GM18867 (cell line): ENCODE results near the gene POLD1.

Experiments used
- ATAC-seq: cut with Tn5 transposase; IDR thresholded peaks from one replicate; pipeline ENCODE4 v1.9.1; 2021; ENCODE audit warnings: mild to moderate bottlenecking, moderate library complexity; ENCODE audit not compliant: unreplicated experiment

POLD1 gene

GRCh38 chr19:50417111-50418081, 33.2 kb downstream of the POLD1 start:
- no peak for ATAC-seq

GRCh38 chr19:50418176-50419021, 34.3 kb downstream of the POLD1 start, which contains the start of gene SPIB:
Gene SPIB (plus strand): TSS chr19:50418938. CDS start chr19:50418963, 25 bp downstream.
- ATAC-seq, result no peak

DNA sequence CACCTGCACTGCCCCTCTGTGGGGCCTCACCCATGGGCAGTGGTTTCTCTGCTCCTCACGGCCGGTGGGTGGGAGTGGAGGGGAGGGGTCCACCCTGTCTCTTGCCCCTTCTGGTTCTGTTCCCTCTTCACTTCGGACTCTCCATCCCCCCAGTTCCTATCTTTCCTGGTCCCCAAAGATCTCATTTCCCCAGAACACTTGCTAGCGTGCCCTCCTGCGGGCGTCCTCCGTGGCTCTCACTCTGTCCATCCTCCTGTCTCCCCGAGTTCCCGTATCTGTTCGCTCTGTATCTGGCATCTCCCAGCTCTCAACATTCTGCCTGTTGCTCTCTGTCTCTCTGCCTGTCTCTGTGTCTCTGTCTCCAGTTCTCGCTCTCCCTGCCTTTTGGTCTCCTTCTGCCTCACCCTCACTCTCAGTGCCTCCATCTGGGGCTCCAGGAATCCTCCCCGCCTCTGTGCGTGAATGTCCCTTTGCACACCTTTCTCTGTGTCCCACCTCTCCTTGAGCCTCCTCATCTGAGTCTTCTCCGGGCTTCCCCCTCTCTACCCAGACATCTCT, 35.0 kb downstream of the POLD1 start:
- no peak for ATAC-seq

DNA sequence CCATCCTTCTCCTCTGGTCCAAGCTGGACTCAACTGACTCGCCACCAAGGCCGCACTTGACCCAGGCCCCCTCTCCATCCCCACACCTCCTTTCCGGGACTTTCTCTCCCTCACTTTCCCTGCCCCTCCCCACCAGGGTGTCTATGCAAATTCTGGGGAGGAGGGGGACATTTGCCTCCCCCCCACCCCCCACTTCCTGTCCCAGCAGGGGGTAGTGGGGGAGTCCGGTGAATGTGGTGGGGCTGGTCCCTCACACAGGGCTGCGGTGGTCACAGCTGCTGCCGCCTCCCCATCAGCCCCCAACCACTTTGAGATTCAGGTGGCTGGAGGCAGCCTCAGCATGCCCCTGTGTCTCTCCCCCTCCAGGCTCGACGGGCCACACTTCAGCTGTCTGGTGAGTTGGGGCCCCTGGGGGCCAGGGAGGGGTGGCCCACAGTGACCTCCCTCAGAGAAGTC, 35.5 kb downstream of the POLD1 start:
- ATAC-seq, result no peak

- ATAC-seq, result no peak
These were observed 36.0 kb downstream of the POLD1 start for GRCh38 chr19:50420127-50420526.

GRCh38 chr19:50420808-50421207, 36.7 kb downstream of the POLD1 start:
- ATAC-seq, result no peak

DNA sequence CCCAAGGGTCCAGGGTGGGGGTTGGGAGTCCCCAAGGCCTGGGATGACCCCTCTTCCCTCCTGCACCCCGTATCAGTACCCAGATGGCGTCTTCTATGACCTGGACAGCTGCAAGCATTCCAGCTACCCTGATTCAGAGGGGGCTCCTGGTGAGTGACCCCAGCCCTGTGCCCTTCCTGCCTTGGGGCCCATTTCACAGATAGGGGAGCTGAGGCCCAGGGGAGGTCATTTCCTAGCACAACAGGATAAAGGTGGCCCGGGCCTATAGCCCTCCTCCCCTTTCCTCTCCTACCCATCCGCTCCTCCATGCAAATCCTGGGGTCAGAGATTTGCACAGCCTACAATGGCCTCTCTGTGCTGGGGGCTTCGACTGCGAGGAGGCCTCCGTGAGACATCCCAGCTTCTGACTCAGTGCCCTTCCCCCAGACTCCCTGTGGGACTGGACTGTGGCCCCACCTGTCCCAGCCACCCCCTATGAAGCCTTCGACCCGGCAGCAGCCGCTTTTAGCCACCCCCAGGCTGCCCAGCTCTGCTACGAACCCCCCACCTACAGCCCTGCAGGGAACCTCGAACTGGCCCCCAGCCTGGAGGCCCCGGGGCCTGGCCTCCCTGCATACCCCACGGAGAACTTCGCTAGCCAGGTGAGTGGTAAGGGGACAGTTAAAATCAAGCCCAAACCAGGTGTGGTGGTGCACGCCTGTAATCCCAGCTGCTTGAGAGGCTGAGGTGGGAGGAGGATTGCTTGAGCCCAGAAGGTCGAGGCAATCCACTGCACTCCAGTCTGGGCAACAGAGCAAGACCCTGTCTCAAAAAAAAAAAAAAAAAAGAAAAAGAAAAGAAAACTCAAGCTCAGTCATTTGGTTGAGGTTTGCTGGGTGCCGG, 38.5 kb downstream of the POLD1 start:
- ATAC-seq, result no peak

DNA sequence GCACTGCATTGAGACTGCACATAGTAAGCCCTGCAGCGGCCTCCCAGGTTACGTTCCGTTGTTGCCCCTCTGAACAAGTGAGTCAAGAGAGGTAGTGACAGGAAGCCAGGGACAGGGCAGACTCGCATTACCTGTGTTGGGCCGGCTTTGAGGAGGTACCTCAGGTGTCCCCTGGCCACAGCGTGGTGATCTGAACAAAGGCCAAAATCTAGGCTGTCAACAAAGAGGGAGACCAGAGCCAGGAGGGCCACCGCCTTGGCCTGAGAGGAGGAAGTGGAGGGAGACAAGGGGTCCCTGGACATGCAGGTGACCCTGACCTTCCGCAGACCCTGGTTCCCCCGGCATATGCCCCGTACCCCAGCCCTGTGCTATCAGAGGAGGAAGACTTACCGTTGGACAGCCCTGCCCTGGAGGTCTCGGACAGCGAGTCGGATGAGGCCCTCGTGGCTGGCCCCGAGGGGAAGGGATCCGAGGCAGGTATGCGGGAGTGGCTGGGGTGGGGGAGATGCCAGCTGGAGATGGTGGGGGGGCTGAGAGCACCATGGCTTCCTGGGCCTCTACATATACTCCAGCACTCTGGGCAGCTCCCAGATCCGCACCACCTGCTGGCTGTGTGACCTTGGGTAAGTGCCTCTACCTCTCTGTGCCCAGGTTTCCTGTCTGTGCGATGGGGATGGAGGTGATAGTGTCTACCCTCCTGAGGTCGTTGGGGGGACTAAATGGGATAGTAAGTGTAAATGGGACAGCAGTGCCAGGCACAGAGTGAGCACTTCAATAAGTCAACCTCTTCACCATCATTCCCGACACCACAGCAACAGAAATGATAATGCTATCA, 39.3 kb downstream of the POLD1 start:
- no peak for ATAC-seq

GRCh38 chr19:50425581-50425980, 41.4 kb downstream of the POLD1 start:
- ATAC-seq, result no peak

DNA sequence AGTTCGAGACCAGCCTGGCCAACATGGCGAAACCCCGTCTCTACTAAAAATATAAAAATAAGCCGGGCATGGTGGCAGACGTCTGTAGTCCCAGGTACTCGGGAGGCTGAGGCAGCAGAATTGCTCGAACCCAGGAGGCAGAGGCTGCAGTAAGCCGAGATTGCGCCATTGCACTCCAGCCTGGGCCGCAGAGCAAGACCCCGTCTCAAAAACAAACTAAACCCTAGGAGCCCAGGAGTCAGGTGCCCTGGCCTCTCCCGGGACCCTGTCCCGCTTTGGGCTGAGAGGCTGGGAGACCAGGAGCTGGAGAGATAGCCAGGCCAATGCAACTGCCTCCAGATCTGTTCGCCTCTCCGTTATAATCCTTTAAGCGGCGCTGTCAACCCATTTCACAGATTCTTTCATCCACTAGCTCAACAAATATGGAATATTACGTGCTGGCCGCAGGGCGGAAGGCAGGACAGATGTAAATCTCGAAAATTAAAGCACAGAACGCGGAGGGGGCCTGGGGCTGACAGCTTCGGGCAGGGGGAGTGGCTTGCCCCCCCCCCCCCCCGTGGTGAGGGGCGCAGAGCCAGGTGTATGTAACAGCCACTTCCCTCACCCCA, 43.3 kb downstream of the POLD1 start:
- no peak for ATAC-seq

DNA sequence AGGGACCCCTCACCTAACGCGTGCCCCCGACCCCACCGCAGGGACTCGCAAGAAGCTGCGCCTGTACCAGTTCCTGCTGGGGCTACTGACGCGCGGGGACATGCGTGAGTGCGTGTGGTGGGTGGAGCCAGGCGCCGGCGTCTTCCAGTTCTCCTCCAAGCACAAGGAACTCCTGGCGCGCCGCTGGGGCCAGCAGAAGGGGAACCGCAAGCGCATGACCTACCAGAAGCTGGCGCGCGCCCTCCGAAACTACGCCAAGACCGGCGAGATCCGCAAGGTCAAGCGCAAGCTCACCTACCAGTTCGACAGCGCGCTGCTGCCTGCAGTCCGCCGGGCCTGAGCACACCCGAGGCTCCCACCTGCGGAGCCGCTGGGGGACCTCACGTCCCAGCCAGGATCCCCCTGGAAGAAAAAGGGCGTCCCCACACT, 43.9 kb downstream of the POLD1 start:
- no peak for ATAC-seq

GRCh38 chr19:50428772-50429463, 44.8 kb downstream of the POLD1 start:
- ATAC-seq, result no peak

DNA sequence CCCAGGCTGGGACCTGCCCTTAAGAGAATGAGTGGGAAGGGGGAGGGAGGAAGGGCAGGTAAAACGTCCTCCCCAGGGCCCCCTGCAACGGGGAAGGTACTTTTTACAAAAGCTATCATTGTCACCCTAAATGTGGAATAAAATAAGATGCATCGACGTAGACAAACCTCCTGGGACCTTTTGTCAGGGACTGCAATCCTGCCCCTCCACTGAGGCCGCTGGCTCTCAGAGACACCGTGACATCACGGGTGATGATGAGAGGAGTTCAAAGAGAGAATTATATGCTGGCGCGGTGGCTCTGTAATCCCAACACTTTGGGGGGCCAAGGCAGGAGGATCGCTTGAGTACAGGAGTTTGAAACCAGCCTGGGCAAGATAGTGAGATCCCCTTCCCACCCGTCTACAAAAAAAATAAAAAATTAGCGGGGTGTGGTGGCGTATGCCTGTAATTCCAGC, 46.8 kb downstream of the POLD1 start:
- no peak for ATAC-seq

DNA sequence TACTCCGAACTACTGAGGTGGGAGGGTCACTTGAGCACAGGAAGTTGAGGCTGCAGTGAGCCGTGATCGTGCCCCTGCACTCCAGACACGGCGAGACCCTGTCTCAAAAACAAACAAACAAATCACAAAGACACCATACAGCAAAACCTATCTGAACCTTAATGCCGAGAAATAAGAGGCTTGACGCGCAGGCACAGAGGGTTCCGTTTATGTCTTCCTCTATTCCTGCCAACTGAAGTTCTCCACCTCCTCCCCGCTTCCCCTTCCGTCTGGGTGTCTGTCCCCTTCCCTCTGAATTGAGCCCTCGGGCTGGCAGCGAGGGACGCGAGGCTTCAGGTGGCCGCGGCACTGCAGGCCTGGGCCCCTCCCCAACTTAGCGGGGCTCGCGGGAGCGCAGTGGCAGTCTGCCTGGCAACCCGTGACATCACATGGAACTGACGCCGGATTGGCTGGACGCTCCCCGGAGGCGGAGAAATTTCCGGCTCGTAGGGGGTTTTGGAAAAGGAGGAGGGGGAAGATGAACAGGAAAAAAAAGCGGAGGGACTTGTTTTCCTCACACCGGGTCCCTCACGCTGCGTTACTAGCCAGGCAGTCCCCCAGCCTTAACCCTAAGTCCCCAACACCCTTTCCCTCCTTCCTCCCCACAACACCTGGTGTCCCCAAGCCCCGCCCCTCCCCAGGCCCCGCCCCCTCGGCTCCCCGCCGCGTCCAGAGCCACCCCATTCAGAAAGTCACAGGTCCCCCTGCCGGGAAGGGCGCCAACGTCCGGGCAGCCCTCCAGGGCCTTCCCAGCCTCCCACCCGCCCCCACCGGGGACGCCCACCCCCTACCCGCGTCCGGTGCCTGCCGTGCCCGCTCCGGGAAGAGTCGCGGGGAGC, 47.4 kb downstream of the POLD1 start:
- ATAC-seq, result peak; percentile 83

DNA sequence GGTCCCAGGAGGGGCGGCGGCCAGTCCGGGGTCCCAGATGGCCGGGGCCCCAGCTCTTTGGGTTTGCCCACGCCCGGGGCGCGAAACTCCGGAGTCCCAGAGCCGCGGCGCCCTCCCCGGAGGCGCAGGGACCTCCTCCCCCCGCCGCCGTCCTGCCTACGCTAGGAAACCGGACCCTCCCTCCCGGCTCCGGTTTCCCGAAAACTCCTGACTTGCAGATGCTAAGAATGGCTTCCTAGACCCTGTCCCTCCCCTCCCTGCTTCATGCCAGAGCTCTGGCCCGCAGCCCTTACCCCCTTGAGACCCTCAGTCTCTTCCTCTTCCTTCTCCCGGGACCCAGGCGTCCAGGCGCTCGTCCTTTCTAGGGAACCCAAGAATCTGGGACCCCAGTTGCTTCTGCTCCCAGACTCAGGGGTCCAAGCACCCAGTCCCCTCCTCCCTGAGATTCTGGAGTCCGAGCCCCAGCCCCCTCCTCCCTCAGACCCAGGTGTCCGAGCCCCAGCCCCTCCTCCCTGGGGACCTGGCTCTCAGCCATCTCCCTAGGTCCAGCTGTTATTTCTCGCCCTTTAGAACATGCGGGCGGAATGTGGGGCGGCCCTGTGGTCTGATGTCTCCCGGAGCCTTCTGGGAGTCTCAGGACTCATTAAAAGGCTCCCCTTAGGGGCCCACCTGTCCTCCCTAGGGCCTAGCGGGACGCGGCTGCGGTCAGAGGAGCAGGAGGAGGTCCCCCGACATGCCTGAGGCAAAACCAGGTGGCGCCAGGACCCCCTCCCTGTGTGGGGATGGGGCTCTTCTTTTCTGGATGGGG, 48.3 kb downstream of the POLD1 start, which contains the start of gene MYBPC2:
TSS of gene MYBPC2 (plus strand) at position 672 of the 808 bp plus-strand sequence. CDS start at position 734, 62 bp downstream.
- peak; percentile 6 for ATAC-seq
